OCI-LY7 (cell line): ENCODE data around the gene CCDC182. TPM values are rescaled to one million over a fixed set of nuclear protein-coding genes. Genes with fewer than 3 reads are reported as not detected.

Experiments used
- BruUV-seq: library from RNA; stranded (reverse); fragments of 400-500 nt; replicated peaks from 2 replicates; lab custom pipeline; 2021; lab: Mats Ljungman, UMichigan
- CTCF ChIA-PET: fragments of 300-600 bp; sonication (Branson Sonifier 250); formaldehyde crosslinking; loops from one replicate; lab custom pipeline; 2022; ENCODE audit warnings: antibody characterized with exemption; ENCODE audit not compliant: unreplicated experiment; lab: Charles Lee
- POLR2A ChIA-PET: fragments of 300-600 bp; sonication (Branson Sonifier 250); formaldehyde crosslinking; loops from one replicate; lab custom pipeline; 2022; ENCODE audit warnings: antibody characterized with exemption; lab: Charles Lee
- DNase-seq: peaks from one replicate; pipeline ENCODE4 v3.0.0-alpha.2; 2015; ENCODE audit warnings: low spot score
- H2AFZ ChIP-seq: fragments of 200-600 bp; sonication (generic), shearing (Covaris generic); 2 replicates; pipeline ENCODE4 v1.6.1; 2014; ENCODE audit warnings: mild to moderate bottlenecking, antibody characterized with exemption, low read length, moderate library complexity
- H3K27ac ChIP-seq: fragments of 200-600 bp; sonication (generic); 2 replicates; pipeline ENCODE4 v1.5.1; 2014; ENCODE audit warnings: mixed run types, low read depth, mild to moderate bottlenecking, moderate library complexity, low read length, inconsistent platforms; ENCODE audit not compliant: poor library complexity, severe bottlenecking
- H3K36me3 ChIP-seq: fragments of 200-600 bp; sonication (generic); 2 replicates; pipeline ENCODE4 v1.6.1; 2014; ENCODE audit warnings: mild to moderate bottlenecking, antibody characterized with exemption, low read length, moderate library complexity, mixed read lengths; ENCODE audit not compliant: insufficient read depth
- H3K4me1 ChIP-seq: fragments of 200-600 bp; sonication (generic); 2 replicates; pipeline ENCODE4 v1.5.1; 2014; ENCODE audit warnings: mild to moderate bottlenecking, low read length; ENCODE audit not compliant: insufficient read depth, poor library complexity, severe bottlenecking
- H3K4me2 ChIP-seq: fragments of 200-600 bp; sonication (generic); 2 replicates; pipeline ENCODE4 v1.6.1; 2014; ENCODE audit warnings: mild to moderate bottlenecking, low read length
- H3K4me3 ChIP-seq: fragments of 200-600 bp; sonication (generic); 2 replicates; pipeline ENCODE4 v1.5.1; 2014; ENCODE audit warnings: mild to moderate bottlenecking, low read depth, low read length; ENCODE audit not compliant: poor library complexity, severe bottlenecking
- H3K79me2 ChIP-seq: fragments of 200-600 bp; sonication (generic); 2 replicates; pipeline ENCODE4 v1.6.1; 2016; ENCODE audit warnings: low read depth, mild to moderate bottlenecking, low read length, moderate library complexity, mixed read lengths; ENCODE audit not compliant: insufficient read depth
- H3K9me2 ChIP-seq: fragments of 200-600 bp; sonication (generic); 2 replicates; pipeline ENCODE4 v1.6.1; 2016; ENCODE audit warnings: mild to moderate bottlenecking, low read length, mixed read lengths; ENCODE audit not compliant: insufficient read depth
- H3K9me3 ChIP-seq: fragments of 200-600 bp; sonication (generic); 2 replicates; pipeline ENCODE4 v1.6.1; 2014; ENCODE audit warnings: mild to moderate bottlenecking, mixed run types, low read length, mixed read lengths
- H4K20me1 ChIP-seq: fragments of 200-600 bp; sonication (generic); 2 replicates; pipeline ENCODE4 v1.6.1; 2014; ENCODE audit warnings: mild to moderate bottlenecking, antibody characterized with exemption, low read length, moderate library complexity, mixed read lengths; ENCODE audit not compliant: insufficient read depth
- EZH2phosphoT487 ChIP-seq: fragments of 200-600 bp; sonication (generic); IDR thresholded peaks from 2 replicates; pipeline ENCODE4 v1.6.1; 2018; ENCODE audit warnings: low read depth, borderline replicate concordance, mild to moderate bottlenecking, mixed run types, antibody characterized with exemption, low read length, moderate library complexity, mixed read lengths
- intact Hi-C: fragments of 100-400 bp; cut with micrococcal nuclease; formaldehyde crosslinking; loops from one replicate; pipeline ENCODE4 v1.10.0; 2022; ENCODE audit not compliant: unreplicated experiment
- total RNA-seq, 2 experiments: library from RNA; depleted of rRNA in 1 of 2; stranded (reverse); fragments of >200 nt in 1 of 2; shearing (Covaris generic) in 1 of 2; gene quantifications; 2 replicates each; pipeline ENCODE4 v1.2.3, GENCODE V29; 2014 to 2022
- TF ChIP-seq, protein P1 (sequence below): fragments of 200-600 bp; sonication (generic); conservative IDR thresholded peaks from 2 replicates; pipeline ENCODE4 v1.5.1; 2014; ENCODE audit warnings: mild to moderate bottlenecking, antibody characterized with exemption, low read length, moderate library complexity, mixed read lengths

CCDC182 gene
- total RNA-seq, 2 experiments from 2014 or later = not detected

DNA sequence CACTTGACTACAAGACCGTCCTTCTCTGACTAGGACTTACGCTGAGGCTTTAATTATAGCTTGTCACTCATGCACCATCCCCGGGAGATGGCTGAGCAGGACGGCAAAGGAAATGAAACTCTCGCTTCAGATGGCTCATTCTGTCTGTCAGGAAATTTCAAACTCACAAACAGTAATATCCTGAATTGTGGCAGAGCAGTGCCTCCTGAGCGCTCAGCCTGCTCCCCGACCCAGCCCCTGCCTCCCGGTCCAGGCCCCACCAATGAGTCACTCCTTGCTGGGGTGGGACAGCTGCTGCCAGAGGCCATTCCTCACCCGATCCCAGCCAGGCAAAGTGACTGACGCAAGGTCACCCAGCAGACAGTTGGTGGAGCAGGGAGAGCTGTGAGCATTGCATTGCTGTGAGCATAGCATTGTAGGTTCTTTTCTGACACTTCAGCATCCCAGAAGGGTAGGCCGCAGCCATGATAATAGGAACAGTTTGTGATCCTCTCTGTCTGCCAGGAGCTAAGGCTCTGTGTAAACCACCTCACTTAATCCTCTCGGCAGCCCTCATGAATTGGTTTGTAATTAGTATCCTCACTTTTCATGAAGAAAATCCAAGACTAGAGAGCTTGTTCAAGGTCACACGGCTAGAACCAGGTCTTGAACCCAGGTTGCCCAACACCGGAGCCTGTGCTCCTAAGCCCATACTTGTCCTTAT is 20.9 kb downstream of the CCDC182 start:
- POLR2A ChIA-PET = interaction anchor here (0.6 kb wide), 1 partner anchor 185 kb away, joined by 7 read pairs; no protein-coding TSS in a partner anchor
- peaks cover 13% of the 10 kb centered on the region for H3K4me1 ChIP-seq
- intact Hi-C loops = no loop called here
- TF ChIP-seq, protein P1, sequence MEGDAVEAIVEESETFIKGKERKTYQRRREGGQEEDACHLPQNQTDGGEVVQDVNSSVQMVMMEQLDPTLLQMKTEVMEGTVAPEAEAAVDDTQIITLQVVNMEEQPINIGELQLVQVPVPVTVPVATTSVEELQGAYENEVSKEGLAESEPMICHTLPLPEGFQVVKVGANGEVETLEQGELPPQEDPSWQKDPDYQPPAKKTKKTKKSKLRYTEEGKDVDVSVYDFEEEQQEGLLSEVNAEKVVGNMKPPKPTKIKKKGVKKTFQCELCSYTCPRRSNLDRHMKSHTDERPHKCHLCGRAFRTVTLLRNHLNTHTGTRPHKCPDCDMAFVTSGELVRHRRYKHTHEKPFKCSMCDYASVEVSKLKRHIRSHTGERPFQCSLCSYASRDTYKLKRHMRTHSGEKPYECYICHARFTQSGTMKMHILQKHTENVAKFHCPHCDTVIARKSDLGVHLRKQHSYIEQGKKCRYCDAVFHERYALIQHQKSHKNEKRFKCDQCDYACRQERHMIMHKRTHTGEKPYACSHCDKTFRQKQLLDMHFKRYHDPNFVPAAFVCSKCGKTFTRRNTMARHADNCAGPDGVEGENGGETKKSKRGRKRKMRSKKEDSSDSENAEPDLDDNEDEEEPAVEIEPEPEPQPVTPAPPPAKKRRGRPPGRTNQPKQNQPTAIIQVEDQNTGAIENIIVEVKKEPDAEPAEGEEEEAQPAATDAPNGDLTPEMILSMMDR = no peak
- no peak for TF ChIP-seq EZH2phosphoT487
- no peaks in the 10 kb centered on the region for H3K9me2 ChIP-seq
- H2AFZ ChIP-seq = peak overlapping the region; percentile 54; the same call in 1 of the 2 replicates
- H4K20me1 ChIP-seq = no peaks in the 10 kb centered on the region
- H3K4me3 ChIP-seq = no peak overlapping the region
- no peak overlapping the region for H3K27ac ChIP-seq
- peak; percentile 53 for DNase-seq
- no peaks in the 10 kb centered on the region for H3K9me3 ChIP-seq
- peak overlapping the region; percentile 60 for H3K4me2 ChIP-seq
- H3K36me3 ChIP-seq = no peaks in the 10 kb centered on the region
- CTCF ChIA-PET = no interaction called here
- H3K79me2 ChIP-seq = no peaks in the 10 kb centered on the region
- BruUV-seq = no TSS peak

- Histone ChIP-seq H3K79me2 (no peaks in the 10 kb centered on the region), H4K20me1 (no peaks in the 10 kb centered on the region), H3K27ac (no peak overlapping the region), H3K4me3 (no peak overlapping the region), H2AFZ (peak overlapping the region; percentile 54; the same call in 1 of the 2 replicates), H3K4me1 (peaks cover 13% of the 10 kb centered on the region), H3K36me3 (no peaks in the 10 kb centered on the region), H3K4me2 (peak overlapping the region; percentile 60), H3K9me2 (no peaks in the 10 kb centered on the region), H3K9me3 (no peaks in the 10 kb centered on the region)
- intact Hi-C loops = no loop called here
- TF ChIP-seq EZH2phosphoT487 = no peak
- TF ChIP-seq, protein P1 = no peak
- no TSS peak for BruUV-seq
- ChIA-PET POLR2A (interaction anchor here (0.6 kb wide), 1 partner anchor 184 kb away, joined by 7 read pairs; no protein-coding TSS in a partner anchor), CTCF (no interaction called here)
- DNase-seq = no peak
These were observed 21.6 kb downstream of the CCDC182 start for GRCh38 chr17:57723427-57724025.

DNA sequence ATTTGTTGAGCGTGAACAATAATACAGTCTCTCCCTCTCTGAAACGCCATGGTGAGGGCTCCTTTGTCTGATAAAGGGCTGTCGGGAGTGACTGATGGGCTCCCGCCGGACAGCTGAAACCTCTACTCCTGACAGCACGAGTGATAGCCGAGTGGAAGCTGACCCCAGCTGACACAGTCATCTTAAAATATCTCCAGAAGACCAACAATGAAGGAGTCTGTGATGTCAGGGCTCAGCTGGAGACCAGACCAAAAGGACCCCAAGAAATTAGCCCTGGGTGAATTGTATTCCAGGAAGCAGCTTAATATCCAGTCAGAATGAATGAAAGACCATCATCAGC is 22.4 kb downstream of the CCDC182 start:
- Histone ChIP-seq H3K9me3 (no peaks in the 10 kb centered on the region), H3K79me2 (no peaks in the 10 kb centered on the region), H3K4me3 (no peak overlapping the region), H3K36me3 (no peaks in the 10 kb centered on the region), H3K4me2 (no peak overlapping the region), H3K27ac (no peak overlapping the region), H4K20me1 (no peaks in the 10 kb centered on the region), H2AFZ (no peak overlapping the region), H3K4me1 (peaks cover 13% of the 10 kb centered on the region), H3K9me2 (no peaks in the 10 kb centered on the region)
- ChIA-PET POLR2A (no interaction called here), CTCF (no interaction called here)
- TF ChIP-seq, protein P1 = no peak
- no peak for TF ChIP-seq EZH2phosphoT487
- no TSS peak for BruUV-seq
- DNase-seq = no peak
- intact Hi-C loops = no loop called here
